ENCODE results near the gene ZNF341. TPM values are rescaled to one million over a fixed set of nuclear protein-coding genes. Genes with fewer than 3 reads are reported as not detected.
A peak's percentile ranks its signal among the peaks of the same experiment; 100 is the strongest.

Gene ZNF341
- total and polyA plus RNA-seq, 9 of the 15 experiments (the other 6 are each of a cell fraction or from before 2014, with no cell fraction given), result 0.08 to 2.6 (median 1.0) TPM

DNA sequence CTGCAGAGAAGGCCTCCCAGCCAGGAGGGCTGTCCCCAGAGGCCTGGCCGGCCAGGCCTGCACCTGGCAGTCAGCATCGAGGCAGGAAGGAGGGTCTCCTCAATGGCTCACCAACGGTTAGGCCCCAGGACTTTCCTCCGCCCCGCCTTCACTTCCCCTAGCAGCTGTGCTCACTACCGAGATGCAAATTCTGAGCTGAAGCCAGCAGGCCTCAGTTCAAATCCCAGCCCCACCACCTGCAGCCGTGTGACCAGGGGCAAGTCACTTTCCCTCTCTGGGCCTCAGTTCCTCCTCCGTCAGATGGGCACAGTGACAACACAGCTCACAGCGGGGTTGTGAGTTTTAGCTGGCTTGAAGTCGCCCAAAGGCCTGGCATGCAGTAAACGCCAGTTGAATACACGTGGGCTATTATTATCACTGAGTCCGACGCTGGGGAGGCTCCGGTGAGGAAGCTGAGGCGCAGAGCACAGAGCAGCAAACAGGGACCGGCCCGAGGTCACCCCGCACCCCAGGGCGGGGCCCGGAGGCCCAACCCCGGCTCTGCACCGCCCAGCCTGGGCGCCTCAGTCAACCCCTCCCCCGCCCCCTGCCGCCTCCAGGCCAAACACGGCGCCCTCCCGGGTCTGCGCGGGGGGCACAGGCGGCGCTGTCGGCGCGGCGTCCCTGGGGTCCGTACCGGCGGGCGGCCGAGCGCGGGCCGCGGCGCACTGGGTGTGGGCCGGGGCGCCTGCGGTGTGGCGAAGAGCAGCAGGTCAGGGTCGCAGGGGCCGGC lies 46.3 kb upstream of the ZNF341 start (continued):
- TF ChIP-seq, protein P1, sequence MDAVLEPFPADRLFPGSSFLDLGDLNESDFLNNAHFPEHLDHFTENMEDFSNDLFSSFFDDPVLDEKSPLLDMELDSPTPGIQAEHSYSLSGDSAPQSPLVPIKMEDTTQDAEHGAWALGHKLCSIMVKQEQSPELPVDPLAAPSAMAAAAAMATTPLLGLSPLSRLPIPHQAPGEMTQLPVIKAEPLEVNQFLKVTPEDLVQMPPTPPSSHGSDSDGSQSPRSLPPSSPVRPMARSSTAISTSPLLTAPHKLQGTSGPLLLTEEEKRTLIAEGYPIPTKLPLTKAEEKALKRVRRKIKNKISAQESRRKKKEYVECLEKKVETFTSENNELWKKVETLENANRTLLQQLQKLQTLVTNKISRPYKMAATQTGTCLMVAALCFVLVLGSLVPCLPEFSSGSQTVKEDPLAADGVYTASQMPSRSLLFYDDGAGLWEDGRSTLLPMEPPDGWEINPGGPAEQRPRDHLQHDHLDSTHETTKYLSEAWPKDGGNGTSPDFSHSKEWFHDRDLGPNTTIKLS (IDR thresholded peaks at IDR 0.05; ENCODE audit: borderline replicate concordance, low read depth), result no peak
- no peak for TF ChIP-seq XRCC4 (IDR thresholded peaks at IDR 0.05; ENCODE audit: extremely low read depth, insufficient read depth, insufficient read length)
- TF ChIP-seq CCNT2 (IDR thresholded peaks at IDR 0.05; ENCODE audit: borderline replicate concordance, extremely low read depth, insufficient read length, low read depth, low read length), result peak; percentile 41
- no peak for TF ChIP-seq CHD7 (IDR thresholded peaks at IDR 0.05; ENCODE audit: low read depth, low read length)
- no peak for TF ChIP-seq KLF6 (CRISPR knock-in tag; IDR thresholded peaks at IDR 0.05; ENCODE audit: borderline replicate concordance)
- 0 out of 2 replicates have a peak, but pooled peaks have one; percentile 30 for TF ChIP-seq ETV5 (CRISPR knock-in tag; IDR thresholded peaks at IDR 0.05; ENCODE audit: low read depth)
- no peak for TF ChIP-seq PURB (CRISPR knock-in tag; IDR thresholded peaks at IDR 0.05; ENCODE audit: low read depth)
- TF ChIP-seq CBX3 (IDR thresholded peaks at IDR 0.05; ENCODE audit: borderline replicate concordance in 1 of 2, low read length in 2 of 2), result 0 out of 3 replicates have a peak, but pooled peaks of 1 of the 2 experiments have one; percentile 24
- TF ChIP-seq BMI1 (IDR thresholded peaks at IDR 0.05; ENCODE audit: low read length), result no peak
- TF ChIP-seq CHAMP1 (IDR thresholded peaks at IDR 0.05), result no peak
- no peak for TF ChIP-seq NFIX (CRISPR knock-in tag; IDR thresholded peaks at IDR 0.05; ENCODE audit: low read depth)

Measured in K562 (cell line).